Astrocyte of the spinal cord (primary cell): ENCODE data around the gene TEAD4.

Experiments used
- DNase-seq: peaks from one replicate; pipeline ENCODE4 v3.0.0; 2011; ENCODE audit warnings: low read depth, low spot score
- H3K4me3 ChIP-seq: 2 replicates; pipeline ENCODE4 v1.5.1; 2011; ENCODE audit warnings: low read depth, mild to moderate bottlenecking, low read length, moderate library complexity
- in situ Hi-C: cut with HindIII; loops from 2 replicates; pipeline ENCODE4 v1.10.0; 2017; ENCODE audit warnings: low sequenced_read_pairs
- TF ChIP-seq, protein P1 (sequence below): IDR thresholded peaks from 2 replicates; pipeline ENCODE4 v1.5.1; 2012; ENCODE audit warnings: low read depth, mild to moderate bottlenecking, low read length, inconsistent platforms

Gene TEAD4

DNA sequence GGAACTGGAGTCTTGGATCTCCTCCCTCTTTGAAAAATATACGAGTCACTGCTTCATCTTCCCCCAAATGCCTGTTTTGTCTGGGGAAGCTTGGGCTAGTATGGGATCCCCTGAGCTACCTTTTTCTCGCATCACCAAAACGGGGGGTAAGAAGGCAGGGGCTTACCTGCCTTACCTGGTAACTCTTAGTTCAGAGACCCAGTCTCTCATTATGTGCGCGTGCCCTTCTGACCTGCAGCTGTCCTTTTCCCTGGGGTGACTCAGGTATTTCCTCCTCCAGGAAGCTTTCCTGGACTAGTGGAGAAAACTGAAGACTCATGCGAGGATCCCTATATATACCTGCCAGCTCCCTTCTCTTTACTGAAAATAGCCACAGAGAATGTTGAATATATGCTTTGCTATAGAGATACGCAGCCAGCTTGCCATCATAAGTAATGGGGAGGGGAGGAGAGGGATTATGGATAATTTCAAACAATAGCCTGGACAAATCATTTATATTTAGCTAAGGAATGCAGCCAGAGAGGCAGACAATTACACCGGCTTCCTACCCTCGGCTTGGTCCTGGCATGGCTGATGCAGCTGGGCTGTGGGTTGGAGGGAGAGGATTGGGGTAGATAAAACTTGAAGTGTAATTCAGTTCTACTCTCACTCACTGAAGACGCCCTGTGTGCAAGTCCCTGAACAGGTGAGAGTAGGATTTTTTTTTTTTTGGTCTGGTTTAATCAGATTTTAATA lies 119.1 kb downstream of the TEAD4 start:
- TF ChIP-seq, protein P1, sequence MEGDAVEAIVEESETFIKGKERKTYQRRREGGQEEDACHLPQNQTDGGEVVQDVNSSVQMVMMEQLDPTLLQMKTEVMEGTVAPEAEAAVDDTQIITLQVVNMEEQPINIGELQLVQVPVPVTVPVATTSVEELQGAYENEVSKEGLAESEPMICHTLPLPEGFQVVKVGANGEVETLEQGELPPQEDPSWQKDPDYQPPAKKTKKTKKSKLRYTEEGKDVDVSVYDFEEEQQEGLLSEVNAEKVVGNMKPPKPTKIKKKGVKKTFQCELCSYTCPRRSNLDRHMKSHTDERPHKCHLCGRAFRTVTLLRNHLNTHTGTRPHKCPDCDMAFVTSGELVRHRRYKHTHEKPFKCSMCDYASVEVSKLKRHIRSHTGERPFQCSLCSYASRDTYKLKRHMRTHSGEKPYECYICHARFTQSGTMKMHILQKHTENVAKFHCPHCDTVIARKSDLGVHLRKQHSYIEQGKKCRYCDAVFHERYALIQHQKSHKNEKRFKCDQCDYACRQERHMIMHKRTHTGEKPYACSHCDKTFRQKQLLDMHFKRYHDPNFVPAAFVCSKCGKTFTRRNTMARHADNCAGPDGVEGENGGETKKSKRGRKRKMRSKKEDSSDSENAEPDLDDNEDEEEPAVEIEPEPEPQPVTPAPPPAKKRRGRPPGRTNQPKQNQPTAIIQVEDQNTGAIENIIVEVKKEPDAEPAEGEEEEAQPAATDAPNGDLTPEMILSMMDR: no peak
- H3K4me3 ChIP-seq: peak overlapping the region; percentile 85
- in situ Hi-C loops: loop anchor here (10.0 kb wide), 1 partner anchor 197 kb away; no protein-coding TSS in a partner anchor
- DNase-seq: no peak

- no peak for DNase-seq
- TF ChIP-seq, protein P1: no peak
- no peak overlapping the region for H3K4me3 ChIP-seq
- in situ Hi-C loops: no loop called here
Measured at GRCh38 chr12:3081091-3081490, 121.9 kb downstream of the TEAD4 start.

- no peak for DNase-seq
- H3K4me3 ChIP-seq: no peak overlapping the region
- in situ Hi-C loops: no loop called here
- TF ChIP-seq, protein P1: no peak
Measured at GRCh38 chr12:3081886-3082285, 122.7 kb downstream of the TEAD4 start.

DNA sequence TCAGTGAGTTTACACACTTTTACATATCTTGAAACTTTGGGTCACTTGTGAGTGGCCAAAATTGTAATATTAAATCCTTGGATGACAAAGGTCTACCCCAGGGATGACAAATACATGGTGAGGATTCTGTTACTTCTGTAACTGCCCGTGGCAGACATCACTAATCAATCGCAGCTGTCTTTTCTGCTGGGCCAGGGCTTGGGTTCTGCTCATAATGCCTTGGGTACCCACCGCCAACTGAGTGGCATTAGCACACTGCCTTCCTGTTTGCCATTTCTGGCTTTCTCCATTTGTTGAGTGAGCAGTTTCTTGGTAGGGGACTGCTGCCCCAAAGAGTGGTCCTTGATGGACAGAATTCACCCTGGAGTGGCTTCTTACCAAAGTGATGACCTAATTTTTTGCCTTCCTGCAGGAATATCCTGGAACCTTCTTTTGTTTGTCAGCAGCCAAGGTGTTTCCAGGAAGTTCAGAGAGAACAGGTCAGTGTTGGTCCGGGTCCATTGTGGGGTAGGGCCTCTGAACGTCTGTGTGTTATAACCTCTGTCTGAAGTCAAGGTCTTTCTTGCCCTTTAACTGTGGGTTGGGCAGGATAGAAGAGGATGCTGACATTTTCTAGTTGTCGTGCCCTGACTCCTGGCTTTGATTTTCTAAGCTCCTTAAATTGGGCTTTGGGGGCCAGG lies 124.2 kb downstream of the TEAD4 start:
- TF ChIP-seq, protein P1: no peak
- no peak for DNase-seq
- in situ Hi-C loops: no loop called here
- H3K4me3 ChIP-seq: no peak overlapping the region

GRCh38 chr12:3083921-3084347 lies 124.7 kb downstream of the TEAD4 start:
- TF ChIP-seq, protein P1: no peak
- in situ Hi-C loops: no loop called here
- no peak overlapping the region for H3K4me3 ChIP-seq

DNA sequence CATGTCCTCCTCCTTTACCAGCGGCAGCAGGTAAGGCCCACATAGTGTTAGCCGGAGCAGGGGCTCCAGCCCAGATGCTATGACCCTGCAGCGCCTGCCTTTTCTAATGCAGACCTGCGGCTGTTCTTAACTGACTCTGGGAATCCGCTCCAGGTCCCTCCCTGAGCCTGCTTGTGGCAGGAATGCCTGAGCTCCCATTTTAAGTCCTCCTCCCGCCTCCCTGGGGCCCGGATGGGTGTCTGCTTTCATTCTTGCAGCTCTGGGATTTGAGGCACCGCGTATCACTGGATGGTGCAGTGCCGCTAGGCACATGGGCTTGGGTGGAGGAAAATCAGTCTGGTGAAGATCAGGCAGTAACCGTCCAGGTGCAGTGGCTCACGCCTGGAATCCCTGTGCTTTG lies 125.5 kb downstream of the TEAD4 start:
- H3K4me3 ChIP-seq: no peak overlapping the region
- TF ChIP-seq, protein P1: no peak
- in situ Hi-C loops: no loop called here
- no peak for DNase-seq

More at GRCh38 chr12:3083921-3084347, 124.7 kb downstream of the TEAD4 start:
- no peak for DNase-seq
